ENCODE measurements around the gene SLITRK6. TPM values are rescaled to one million over a fixed set of nuclear protein-coding genes. Genes with fewer than 3 reads are reported as not detected.

The SLITRK6 gene
- total and polyA plus RNA-seq, 2 of the 4 experiments (the other 2 are of a cell fraction) = 1.1 to 1.6 TPM

DNA sequence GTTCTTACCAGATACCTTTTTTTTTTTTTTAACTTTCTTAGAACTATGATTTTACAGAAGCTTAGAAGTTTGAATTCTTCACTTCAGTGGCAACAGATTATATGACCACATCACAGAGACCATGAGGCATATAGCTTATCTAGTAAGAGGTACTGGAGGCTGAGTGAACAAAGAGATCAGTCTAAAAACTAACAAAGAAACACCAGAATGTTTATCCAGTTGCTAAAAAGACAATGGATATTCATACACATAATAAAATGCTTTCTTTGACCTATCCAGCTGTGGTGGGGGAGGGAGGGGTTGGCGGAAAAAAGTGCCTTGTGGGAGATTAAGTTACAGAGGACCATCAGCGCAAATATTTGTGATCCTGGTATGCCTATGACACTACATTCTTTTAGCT is 34.7 kb upstream of the SLITRK6 start:
- Histone ChIP-seq H4K91ac (ENCODE audit: insufficient read depth, low read depth, low read length) (no peak overlapping the region), H4K5ac (ENCODE audit: low read depth, low read length) (no peak overlapping the region), H3K23ac (ENCODE audit: low read depth, low read length) (no peak overlapping the region), H3K14ac (replicated peaks; ENCODE audit: low read depth, low read length) (no peak overlapping the region), H3K27me3 (ENCODE audit: control insufficient read depth, insufficient read depth, low read length) (no peaks in the 10 kb centered on the region), H3K4me3 (ENCODE audit: insufficient read depth, low read depth, low read length) (no peak overlapping the region), H3K36me3 (ENCODE audit: control insufficient read depth, insufficient read depth, low read length) (no peaks in the 10 kb centered on the region), H3K4ac (ENCODE audit: low read depth, low read length) (no peak overlapping the region), H4K20me1 (ENCODE audit: insufficient read depth, low read length) (no peaks in the 10 kb centered on the region), H3K4me2 (ENCODE audit: low read depth, low read length) (no peak overlapping the region), H3K79me1 (ENCODE audit: low read depth in 1 of 2, low read length in 2 of 2) (no peaks in the 10 kb centered on the region), H2AK5ac (ENCODE audit: low read depth, low read length) (no peak overlapping the region), H3K4me1 (ENCODE audit: control insufficient read depth, insufficient read depth, low read length) (no peaks in the 10 kb centered on the region), H2BK15ac (ENCODE audit: low read depth, low read length) (no peak overlapping the region), H4K8ac (ENCODE audit: low read depth in 2 of 2, low read length in 2 of 2) (no peak overlapping the region), H3K9ac (ENCODE audit: low read depth, low read length) (no peak overlapping the region), H2BK120ac (ENCODE audit: low read depth, low read length) (no peak overlapping the region), H3K9me3 (ENCODE audit: control insufficient read depth, insufficient read depth, low read length) (no peaks in the 10 kb centered on the region), H2AFZ (replicated peaks; ENCODE audit: low read length, poor library complexity) (no peak overlapping the region), H3K56ac (ENCODE audit: extremely low read depth, insufficient read depth, low read length) (no peak overlapping the region), H3K18ac (ENCODE audit: low read depth, low read length) (no peak overlapping the region), H2BK5ac (ENCODE audit: low read depth, low read length, poor library complexity, severe bottlenecking) (no peak overlapping the region), H3K9me1 (ENCODE audit: insufficient read depth, low read length) (no peaks in the 10 kb centered on the region), H3K27ac (ENCODE audit: insufficient read depth, low read length) (no peak overlapping the region), H2AK9ac (replicated peaks; ENCODE audit: low read depth, low read length, poor library complexity) (no peak overlapping the region), H2BK20ac (ENCODE audit: low read depth, low read length) (no peak overlapping the region)
- dilution Hi-C loops (cut with HindIII; ENCODE audit: low sequenced_read_pairs, unreplicated experiment) = no loop called here
- ChIA-PET POLR2A (ENCODE audit: unreplicated experiment) (no interaction called here), CTCF (interaction anchor here (0.6 kb wide), 1 partner anchor 364 kb away, joined by 4 read pairs; no protein-coding TSS in a partner anchor)
- no peak for DNase-seq
- ATAC-seq (ENCODE audit: low read depth) = no peak
- in situ Hi-C loops (cut with MboI; ENCODE audit: low sequenced_read_pairs) = no loop called here
- TF ChIP-seq RAD21 (IDR thresholded peaks at IDR 0.05; ENCODE audit: low read length) = no peak
- TF ChIP-seq MXI1 (IDR thresholded peaks at IDR 0.05; ENCODE audit: borderline replicate concordance, low read depth, low read length) = no peak
- TF ChIP-seq CHD1 (IDR thresholded peaks at IDR 0.05; ENCODE audit: low read depth, low read length) = no peak
- TF ChIP-seq RCOR1 (IDR thresholded peaks at IDR 0.05; ENCODE audit: insufficient replicate concordance, low read length) = no peak
- no peak for TF ChIP-seq FOS (IDR thresholded peaks at IDR 0.05; ENCODE audit: low read depth, low read length)
- TF ChIP-seq, protein P1, sequence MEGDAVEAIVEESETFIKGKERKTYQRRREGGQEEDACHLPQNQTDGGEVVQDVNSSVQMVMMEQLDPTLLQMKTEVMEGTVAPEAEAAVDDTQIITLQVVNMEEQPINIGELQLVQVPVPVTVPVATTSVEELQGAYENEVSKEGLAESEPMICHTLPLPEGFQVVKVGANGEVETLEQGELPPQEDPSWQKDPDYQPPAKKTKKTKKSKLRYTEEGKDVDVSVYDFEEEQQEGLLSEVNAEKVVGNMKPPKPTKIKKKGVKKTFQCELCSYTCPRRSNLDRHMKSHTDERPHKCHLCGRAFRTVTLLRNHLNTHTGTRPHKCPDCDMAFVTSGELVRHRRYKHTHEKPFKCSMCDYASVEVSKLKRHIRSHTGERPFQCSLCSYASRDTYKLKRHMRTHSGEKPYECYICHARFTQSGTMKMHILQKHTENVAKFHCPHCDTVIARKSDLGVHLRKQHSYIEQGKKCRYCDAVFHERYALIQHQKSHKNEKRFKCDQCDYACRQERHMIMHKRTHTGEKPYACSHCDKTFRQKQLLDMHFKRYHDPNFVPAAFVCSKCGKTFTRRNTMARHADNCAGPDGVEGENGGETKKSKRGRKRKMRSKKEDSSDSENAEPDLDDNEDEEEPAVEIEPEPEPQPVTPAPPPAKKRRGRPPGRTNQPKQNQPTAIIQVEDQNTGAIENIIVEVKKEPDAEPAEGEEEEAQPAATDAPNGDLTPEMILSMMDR (conservative IDR thresholded peaks at IDR 0.05; ENCODE audit: low read depth, low read length) = no peak
- TF ChIP-seq MAFK (IDR thresholded peaks at IDR 0.05; ENCODE audit: low read depth, low read length) = no peak
- TF ChIP-seq SMC3 (IDR thresholded peaks at IDR 0.05; ENCODE audit: low read depth, low read length) = no peak
- no peak for TF ChIP-seq BHLHE40 (IDR thresholded peaks at IDR 0.05; ENCODE audit: low read depth, low read length)
- TF ChIP-seq NFE2L2 (IDR thresholded peaks at IDR 0.05; ENCODE audit: low read depth, low read length) = no peak
- TF ChIP-seq, protein P2, sequence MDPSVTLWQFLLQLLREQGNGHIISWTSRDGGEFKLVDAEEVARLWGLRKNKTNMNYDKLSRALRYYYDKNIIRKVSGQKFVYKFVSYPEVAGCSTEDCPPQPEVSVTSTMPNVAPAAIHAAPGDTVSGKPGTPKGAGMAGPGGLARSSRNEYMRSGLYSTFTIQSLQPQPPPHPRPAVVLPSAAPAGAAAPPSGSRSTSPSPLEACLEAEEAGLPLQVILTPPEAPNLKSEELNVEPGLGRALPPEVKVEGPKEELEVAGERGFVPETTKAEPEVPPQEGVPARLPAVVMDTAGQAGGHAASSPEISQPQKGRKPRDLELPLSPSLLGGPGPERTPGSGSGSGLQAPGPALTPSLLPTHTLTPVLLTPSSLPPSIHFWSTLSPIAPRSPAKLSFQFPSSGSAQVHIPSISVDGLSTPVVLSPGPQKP (IDR thresholded peaks at IDR 0.05; ENCODE audit: borderline replicate concordance, low read depth, low read length) = no peak
- TF ChIP-seq MAZ (IDR thresholded peaks at IDR 0.05; ENCODE audit: borderline replicate concordance, low read depth, low read length) = no peak
- TF ChIP-seq POLR2A (IDR thresholded peaks at IDR 0.05; ENCODE audit: low read depth, low read length) = no peak
- no peak for TF ChIP-seq CEBPB (IDR thresholded peaks at IDR 0.05; ENCODE audit: low read depth, low read length)
- no peak for TF ChIP-seq RFX5 (IDR thresholded peaks at IDR 0.05; ENCODE audit: low read depth, low read length)
- TF ChIP-seq, protein P3, sequence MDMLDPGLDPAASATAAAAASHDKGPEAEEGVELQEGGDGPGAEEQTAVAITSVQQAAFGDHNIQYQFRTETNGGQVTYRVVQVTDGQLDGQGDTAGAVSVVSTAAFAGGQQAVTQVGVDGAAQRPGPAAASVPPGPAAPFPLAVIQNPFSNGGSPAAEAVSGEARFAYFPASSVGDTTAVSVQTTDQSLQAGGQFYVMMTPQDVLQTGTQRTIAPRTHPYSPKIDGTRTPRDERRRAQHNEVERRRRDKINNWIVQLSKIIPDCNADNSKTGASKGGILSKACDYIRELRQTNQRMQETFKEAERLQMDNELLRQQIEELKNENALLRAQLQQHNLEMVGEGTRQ (IDR thresholded peaks at IDR 0.05; ENCODE audit: low read depth, low read length) = no peak
- no CpG with 5 or more reads among the region's 2 CpGs for WGBS, 2 experiments (ENCODE audit: extremely low coverage in 2 of 2, insufficient read length in 1 of 2)
- intact Hi-C loops (cut with micrococcal nuclease) = no loop called here
- no TSS peak for BruUV-seq (replicated peaks)
